Fibroblast of lung (primary cell): ENCODE data around the gene CYP1A2.

Experiments
- CTCF ChIP-seq, 2 donors: IDR thresholded peaks in 1 of 2; conservative IDR thresholded peaks in 1 of 2; 1 replicate in 1 of 2; 2 replicates in 1 of 2; pipeline ENCODE4 v1.5.1; 2011 to 2012; ENCODE audit warnings: low read length in 2 of 2, control low read depth in 1 of 2, inconsistent platforms in 1 of 2, low read depth in 1 of 2, mild to moderate bottlenecking in 1 of 2
- EZH2 ChIP-seq: IDR thresholded peaks from 2 replicates; pipeline ENCODE4 v1.5.1; 2012; ENCODE audit warnings: low read length, control low read depth, mild to moderate bottlenecking; ENCODE audit errors: missing control alignments

GRCh38 chr15:74790080-74790916 lies 41.7 kb downstream of the CYP1A2 start:
- no peak for TF ChIP-seq CTCF (conservative IDR thresholded peaks at IDR 0.05 in 1 of 2, IDR thresholded peaks at IDR 0.05 in 1 of 2; ENCODE audit: low read depth in 1 of 2, low read length in 2 of 2)
- TF ChIP-seq EZH2 = no peak
